Measurements from ENCODE around the gene CFB.
"Not testable (repeated sequence)": the region's sequence is repeated elsewhere in the genome, so short reads cannot be mapped to it uniquely, and the experiment has no call there.

The CFB gene

DNA sequence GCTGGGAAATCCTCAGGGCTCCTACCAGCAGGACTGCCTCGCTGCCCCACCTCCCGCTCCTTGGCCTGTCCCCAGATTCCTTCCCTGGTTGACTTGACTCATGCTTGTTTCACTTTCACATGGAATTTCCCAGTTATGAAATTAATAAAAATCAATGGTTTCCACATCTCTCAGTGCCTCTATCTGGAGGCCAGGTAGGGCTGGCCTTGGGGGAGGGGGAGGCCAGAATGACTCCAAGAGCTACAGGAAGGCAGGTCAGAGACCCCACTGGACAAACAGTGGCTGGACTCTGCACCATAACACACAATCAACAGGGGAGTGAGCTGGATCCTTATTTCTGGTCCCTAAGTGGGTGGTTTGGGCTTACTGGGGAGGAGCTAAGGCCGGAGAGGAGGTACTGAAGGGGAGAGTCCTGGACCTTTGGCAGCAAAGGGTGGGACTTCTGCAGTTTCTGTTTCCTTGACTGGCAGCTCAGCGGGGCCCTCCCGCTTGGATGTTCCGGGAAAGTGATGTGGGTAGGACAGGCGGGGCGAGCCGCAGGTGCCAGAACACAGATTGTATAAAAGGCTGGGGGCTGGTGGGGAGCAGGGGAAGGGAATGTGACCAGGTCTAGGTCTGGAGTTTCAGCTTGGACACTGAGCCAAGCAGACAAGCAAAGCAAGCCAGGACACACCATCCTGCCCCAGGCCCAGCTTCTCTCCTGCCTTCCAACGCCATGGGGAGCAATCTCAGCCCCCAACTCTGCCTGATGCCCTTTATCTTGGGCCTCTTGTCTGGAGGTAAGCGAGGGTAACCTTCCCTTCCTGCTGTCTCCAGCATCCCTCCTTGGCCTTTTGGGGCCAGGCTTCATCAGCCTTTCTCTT lies at the start of gene CFB:
TSS of gene CFB (plus strand) at position 589 of the 863 bp plus-strand sequence. CDS start at position 716, 127 bp downstream.
- no peak for DNase-seq (ENCODE audit: low read depth in 2 of 2)

DNA sequence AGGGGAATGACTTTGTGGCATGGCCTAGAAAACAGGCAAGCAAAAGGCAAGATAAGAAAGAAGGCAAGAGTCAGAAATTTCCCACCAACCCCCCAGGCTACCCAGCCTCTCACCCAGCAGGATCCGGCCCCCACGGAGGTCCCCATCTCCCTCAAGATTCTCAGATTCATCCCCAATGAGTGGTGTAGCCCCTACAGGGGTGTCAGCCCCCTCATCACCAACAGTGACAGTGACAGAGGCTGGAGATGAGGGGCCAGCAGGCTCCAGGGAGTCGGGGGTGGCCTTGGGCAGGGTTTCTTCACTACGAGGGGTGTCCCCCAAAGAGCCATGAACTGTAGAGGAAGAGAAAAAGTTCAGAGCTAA lies 49.4 kb upstream of the CFB start:
- DNase-seq (ENCODE audit: low read depth in 2 of 2) = no peak

GRCh38 chr6:31896856-31897611 lies 48.9 kb upstream of the CFB start:
- DNase-seq (ENCODE audit: low read depth in 2 of 2) = no peak

DNA sequence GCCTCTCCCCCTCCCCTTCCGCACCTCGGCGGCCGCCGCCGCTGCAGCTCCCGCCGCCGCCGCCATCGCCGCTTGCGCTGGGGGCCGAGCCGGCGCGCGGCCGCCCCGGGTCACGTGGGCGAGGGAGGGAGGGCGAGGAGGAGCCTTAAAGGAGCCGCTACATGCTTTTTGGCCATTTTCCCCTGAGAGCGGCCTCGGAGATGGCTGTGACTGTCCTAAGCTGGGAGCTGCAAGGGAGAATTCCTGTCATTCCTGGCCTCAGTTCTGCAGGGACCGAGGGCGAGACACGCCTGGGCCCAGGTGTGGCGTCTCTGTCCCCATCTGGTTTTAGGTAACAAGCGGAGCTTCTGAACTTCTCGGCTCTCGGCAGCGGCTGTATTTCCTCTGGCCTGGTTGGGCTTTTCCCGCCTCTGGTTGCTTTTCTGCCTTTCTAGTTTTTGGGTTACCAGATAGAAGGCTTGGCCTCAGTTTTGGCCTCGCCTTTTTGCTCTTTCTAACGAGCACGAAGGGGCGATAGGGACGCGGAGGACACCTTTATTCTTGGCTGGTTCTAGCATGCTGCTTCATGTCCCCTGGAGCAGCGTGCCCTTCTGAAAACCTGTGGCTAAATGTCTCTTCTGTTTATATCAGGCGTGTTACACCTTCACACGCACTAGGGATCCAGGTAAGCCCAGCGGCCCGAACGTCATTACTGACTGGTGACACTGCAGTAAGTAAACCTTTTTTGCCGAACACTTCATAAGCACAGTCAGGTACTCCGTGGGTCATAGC lies 48.1 kb upstream of the CFB start, which contains the start of gene EHMT2:
TSS of gene EHMT2 (minus strand) at position 87 of the 771 bp plus-strand sequence. CDS start at position 66, 21 bp downstream.
- DNase-seq (ENCODE audit: low read depth in 2 of 2) = peak; percentile 79 to 86

DNA sequence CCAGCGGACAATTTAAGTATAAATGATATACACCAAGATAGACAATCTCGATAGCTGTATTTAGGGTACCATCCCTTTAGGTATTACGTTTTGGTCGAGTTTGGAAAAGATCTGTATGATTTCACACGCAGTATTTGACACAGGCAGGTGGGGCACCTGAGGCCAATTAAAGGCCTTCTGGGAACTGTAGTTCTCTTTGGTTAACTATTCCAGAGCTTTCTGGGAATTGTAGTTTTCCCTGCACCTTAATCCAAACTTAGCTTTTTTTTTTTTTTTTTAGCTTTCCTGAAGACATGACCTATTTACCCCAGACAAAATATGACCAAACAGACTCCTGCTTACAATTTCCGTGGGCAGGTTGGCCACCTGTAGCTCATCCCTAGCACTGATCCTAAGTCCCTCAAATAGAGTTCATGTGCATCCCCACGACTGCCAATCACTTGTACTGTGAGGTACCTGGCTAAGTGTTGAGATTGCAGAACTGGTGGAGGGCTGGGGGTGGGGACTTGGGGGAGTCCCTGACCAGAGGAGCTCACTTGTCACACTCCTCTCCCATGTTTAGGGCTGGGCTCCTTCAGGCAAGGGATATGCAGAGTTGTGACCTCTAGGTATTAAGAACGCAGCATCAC lies 47.4 kb upstream of the CFB start:
- no peak for DNase-seq (ENCODE audit: low read depth in 2 of 2)

DNA sequence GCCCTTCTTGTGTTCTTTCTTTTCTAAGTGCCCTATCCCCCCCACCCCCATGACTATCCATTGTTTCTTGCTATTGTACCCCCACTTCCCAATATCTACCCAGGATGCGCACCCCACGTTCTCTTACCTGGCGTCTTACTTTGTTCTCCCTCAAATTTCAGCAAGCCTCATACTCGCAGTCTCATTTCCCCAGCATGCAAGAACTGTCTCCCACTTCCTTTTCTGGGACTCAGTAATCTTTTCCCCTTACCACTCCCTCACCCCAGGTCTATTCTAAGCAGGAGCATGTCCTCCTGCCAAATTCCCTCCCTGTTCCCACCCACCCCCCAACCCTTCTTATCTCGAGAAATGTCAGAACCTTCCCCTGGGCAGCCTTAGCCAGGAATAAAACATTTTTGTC lies 46.7 kb upstream of the CFB start:
- DNase-seq (ENCODE audit: low read depth in 2 of 2) = no peak

DNA sequence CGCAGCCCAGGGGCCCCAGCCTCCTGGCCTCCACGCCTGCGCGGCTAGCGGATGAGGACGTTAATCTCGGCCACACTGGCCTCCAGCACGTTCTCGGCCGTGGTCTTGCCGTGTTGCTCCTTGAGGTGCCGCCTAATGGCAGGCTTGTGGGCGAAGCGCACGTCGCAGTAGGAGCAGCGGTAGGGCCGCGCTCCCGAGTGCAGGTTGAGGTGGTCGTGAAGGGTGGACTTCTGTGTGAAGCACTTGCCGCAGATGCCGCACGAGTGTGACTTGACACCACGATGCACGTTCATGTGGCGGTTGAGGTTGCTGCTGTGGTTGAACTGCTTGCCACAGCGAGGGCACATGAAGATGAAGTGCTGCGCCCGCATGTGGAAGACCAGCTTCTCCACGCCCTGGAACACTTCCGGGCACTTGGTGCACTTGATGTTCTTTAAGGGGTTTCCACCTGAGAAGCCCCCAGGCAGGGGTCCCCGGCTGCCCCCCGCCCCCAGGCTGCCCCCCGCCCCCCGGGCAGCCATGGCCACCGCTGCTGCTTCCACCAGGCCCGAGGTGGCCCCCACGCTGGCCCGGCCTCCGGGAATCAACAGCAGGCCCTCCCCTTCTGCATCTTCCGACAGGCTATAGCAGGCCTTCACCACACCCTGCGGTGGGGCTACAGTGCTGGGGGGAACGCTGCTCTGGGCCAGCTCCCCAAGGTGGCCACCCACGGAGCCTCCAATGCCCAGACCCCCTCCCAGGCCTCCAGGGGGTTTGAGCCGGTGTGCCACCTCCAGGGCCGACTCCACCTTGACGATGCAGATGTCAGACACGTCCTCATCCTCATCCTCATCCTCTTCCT lies 45.8 kb upstream of the CFB start:
- DNase-seq (ENCODE audit: low read depth in 2 of 2) = no peak

GRCh38 chr6:31900917-31901414 lies 44.9 kb upstream of the CFB start:
- DNase-seq (ENCODE audit: low read depth in 2 of 2) = no peak

DNA sequence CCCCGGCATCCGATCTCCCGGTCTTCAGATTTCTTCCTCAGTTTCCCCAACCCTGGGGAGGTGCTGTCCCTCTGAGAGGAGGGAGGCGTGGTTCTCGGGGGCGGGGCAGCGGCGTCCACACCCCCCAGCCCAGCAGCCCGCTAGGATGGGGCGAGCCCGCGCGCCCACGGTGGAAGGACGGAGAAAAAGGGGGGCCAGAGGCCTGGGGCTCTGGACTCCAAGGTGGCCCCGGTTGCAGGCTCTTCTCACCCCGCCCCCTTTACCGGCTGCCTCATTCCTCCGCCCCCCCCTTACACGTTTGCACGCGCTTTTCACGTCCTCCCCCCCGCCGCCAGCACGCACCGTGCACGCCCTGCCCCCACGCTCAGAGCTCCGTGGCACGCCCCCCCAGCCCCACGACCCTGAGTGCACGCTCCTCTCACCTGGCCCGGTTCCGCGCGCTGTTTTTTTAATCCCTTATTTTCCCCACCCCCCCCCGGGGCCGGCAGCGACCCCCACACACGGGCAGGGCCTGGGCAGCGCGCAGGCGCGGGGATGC lies 44.4 kb upstream of the CFB start:
- peak; percentile 53 to 56 for DNase-seq (ENCODE audit: low read depth in 2 of 2)

- peak; percentile 70 to 82 for DNase-seq (ENCODE audit: low read depth in 2 of 2)
These were observed 43.8 kb upstream of the CFB start, which contains the start of gene ZBTB12 for GRCh38 chr6:31901953-31902643. Gene ZBTB12, minus strand, starts transcription at chr6:31902086. Its CDS starts 781 bp downstream, at chr6:31901305.

- DNase-seq (ENCODE audit: low read depth in 2 of 2) = no peak
These were observed 41.9 kb upstream of the CFB start for GRCh38 chr6:31903957-31904356.

DNA sequence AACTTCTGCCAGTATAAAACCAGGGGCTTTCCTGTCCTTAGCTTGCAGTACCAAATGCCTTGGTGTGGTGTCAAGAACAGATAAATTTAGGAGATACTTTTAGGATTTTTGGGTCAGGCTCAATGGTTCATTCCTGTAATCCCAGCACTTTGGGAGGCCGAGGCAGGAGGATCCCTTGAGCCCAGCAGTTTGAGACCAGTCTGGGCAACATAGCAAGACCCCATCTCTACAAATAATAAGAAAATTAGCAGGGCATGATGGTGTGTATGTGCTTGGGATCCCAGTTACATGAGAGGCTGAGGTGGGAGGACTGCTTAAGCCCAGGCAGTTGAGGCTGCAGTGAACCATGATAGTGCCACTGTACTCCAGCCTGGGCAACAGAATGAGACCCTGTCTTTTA lies 40.9 kb upstream of the CFB start:
- no peak for DNase-seq (ENCODE audit: low read depth in 2 of 2)

GRCh38 chr6:31906122-31906521 lies 39.8 kb upstream of the CFB start:
- no peak for DNase-seq (ENCODE audit: low read depth in 2 of 2)

GRCh38 chr6:31906727-31907126 lies 39.2 kb upstream of the CFB start:
- DNase-seq (ENCODE audit: low read depth in 2 of 2) = not testable (repeated sequence)

DNA sequence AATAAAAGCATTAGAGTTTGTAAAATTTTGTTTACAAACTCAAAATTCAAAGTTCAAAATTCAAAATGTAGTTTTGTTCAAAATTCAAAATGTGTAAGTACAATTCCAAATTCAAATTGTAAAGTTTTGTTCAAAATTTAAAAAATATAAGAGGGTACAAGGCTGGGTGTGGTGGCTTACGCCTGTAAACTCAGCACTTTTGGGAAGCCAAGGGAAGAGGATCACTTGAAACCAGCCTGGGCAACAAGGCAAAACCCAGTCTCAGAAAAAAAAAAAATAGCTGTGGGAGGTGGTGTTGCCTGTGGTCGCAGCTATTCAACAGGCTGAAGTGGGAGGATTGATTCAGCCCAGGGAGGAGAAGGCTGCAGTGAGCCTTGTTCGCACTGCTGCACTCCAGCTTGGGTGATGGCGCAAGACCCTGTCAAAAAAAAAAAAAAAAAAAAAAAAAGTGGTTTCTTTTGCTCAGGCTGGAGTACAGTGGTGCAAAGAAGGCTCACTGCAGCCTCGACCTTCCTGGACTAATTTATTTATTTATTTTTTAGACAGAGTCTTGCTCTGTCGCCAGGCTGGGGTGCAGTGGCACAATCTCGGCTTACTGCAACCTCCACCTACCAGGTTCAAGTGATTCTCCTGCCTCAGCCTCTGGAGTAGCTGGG lies 38.6 kb upstream of the CFB start:
- DNase-seq (ENCODE audit: low read depth in 2 of 2) = no peak

- DNase-seq (ENCODE audit: low read depth in 2 of 2) = not testable (repeated sequence)
These were observed 37.6 kb upstream of the CFB start for GRCh38 chr6:31908255-31908654.

DNA sequence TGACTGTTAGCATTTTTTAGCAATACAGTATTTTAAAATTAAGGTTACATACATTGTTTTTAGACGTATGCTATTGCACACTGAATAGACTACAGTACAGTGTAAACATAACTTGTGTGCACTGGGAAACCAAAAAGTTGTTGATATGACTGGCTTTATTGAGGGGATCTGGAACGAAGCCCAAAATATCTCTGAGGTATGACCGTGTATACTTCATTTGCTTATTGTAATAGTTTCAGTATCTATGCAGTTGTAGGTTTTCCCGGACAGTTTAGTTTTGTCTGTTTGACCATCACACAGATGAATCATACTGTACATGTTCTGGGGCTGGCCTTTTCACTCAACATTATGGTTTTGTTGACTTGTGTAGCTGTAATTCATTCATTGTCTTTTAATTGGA lies 37.1 kb upstream of the CFB start:
- no peak for DNase-seq (ENCODE audit: low read depth in 2 of 2)

DNA sequence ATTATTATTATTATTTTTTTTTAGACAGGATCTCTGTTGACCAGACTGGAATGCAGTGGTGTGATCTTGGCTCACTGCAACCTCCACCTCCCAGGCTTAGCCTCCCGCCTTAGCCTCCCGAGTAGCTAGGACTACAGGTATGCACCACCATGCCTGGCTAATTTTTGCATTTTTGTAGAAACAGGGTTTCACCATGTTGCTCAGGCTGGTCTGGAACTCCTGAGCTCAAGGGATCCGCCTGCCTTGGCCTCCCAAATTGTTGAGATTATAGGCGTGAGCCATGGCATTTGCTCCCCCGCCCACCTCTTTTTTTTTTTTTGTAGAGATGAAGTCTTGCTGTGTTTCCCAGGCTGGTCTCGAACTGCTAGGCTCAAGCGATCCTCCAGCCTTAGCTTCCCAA lies 36.6 kb upstream of the CFB start:
- DNase-seq (ENCODE audit: low read depth in 2 of 2) = not testable (repeated sequence)

Data from stimulated activated CD4-positive, alpha-beta T cell treated with anti-CD3 and anti-CD28 coated beads, Interleukin-4, amount 100 ng/mL, for 48 hours (primary cell).